WTC11 (cell line): ENCODE measurements around the gene EGFR.

Experiments
- ARID4B ChIP-seq: sonication (generic); formaldehyde crosslinking; IDR thresholded peaks from 2 replicates; pipeline ENCODE4 v1.8.0; 2023; ENCODE audit warnings: missing genetic modification reagents, mild to moderate bottlenecking, borderline replicate concordance
- E2F4 ChIP-seq: sonication (generic); formaldehyde crosslinking; IDR thresholded peaks from 2 replicates; pipeline ENCODE4 v1.8.1; 2022; ENCODE audit warnings: low read depth, mild to moderate bottlenecking, moderate library complexity, missing genetic modification reagents, borderline replicate concordance

- TF ChIP-seq ARID4B (no peak), E2F4 (CRISPR knock-in tag) (no peak)
These were observed 116.0 kb downstream of the EGFR start for GRCh38 chr7:55134786-55135185.
